Neural progenitor cell (in vitro differentiated cells): Measurements from ENCODE around the gene KNG1.

Experiments
- EZH2 ChIP-seq: fragments of 200-600 bp; sonication (generic); IDR thresholded peaks from 2 replicates; pipeline ENCODE4 v1.6.1; 2017; ENCODE audit warnings: antibody characterized with exemption, mild to moderate bottlenecking, moderate library complexity
- EZH2phosphoT487 ChIP-seq: fragments of 200-600 bp; sonication (generic); IDR thresholded peaks from 2 replicates; pipeline ENCODE4 v1.6.1; 2017; ENCODE audit warnings: antibody characterized with exemption
- TF ChIP-seq, protein P1 (sequence below): fragments of 200-600 bp; sonication (generic); IDR thresholded peaks from 2 replicates; pipeline ENCODE4 v1.5.1; 2017; ENCODE audit warnings: antibody characterized with exemption, mild to moderate bottlenecking

DNA sequence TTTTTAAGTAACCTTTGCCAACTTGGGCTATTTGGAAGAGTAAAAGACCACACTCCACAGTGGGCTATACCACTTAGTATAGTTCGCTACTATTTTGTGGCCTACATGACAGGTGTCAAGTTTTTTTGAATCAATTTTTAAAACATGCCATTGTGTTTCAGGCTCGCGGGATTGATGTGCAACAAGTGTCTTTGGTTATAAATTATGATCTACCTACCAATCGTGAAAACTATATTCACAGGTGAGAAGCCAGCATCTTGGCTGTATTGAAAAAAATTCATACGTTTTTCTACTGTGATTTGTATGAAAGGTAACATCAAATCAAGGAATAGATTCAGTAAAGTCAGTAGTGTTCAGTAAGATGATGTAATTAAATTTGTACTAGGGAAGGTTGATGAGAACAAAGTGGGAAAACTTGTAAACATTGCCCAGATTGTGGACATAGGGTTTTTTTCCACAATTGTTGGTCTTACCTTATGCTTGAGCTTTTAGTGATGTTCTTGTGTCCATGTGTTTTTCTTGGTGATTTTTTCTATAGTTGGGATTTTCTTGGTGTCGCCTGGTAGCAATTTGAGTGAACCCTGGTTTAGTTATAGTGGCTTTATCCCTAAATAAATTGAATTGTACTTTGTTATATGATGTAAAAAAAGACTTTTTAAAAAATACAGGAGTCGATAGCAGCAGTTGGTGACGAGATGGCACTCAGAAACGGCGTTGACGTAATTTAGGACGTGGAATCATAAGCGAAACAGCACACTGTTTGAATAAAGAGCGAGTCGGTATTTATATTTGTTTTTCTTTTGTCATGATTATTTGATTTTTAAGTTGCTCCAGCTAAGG lies 70.7 kb downstream of the KNG1 start:
- TF ChIP-seq, protein P1, sequence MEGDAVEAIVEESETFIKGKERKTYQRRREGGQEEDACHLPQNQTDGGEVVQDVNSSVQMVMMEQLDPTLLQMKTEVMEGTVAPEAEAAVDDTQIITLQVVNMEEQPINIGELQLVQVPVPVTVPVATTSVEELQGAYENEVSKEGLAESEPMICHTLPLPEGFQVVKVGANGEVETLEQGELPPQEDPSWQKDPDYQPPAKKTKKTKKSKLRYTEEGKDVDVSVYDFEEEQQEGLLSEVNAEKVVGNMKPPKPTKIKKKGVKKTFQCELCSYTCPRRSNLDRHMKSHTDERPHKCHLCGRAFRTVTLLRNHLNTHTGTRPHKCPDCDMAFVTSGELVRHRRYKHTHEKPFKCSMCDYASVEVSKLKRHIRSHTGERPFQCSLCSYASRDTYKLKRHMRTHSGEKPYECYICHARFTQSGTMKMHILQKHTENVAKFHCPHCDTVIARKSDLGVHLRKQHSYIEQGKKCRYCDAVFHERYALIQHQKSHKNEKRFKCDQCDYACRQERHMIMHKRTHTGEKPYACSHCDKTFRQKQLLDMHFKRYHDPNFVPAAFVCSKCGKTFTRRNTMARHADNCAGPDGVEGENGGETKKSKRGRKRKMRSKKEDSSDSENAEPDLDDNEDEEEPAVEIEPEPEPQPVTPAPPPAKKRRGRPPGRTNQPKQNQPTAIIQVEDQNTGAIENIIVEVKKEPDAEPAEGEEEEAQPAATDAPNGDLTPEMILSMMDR: no peak
- TF ChIP-seq EZH2: no peak
- no peak for TF ChIP-seq EZH2phosphoT487
